Activated CD4-positive, alpha-beta T cell treated with anti-CD3 and anti-CD28 coated beads, Interleukin-2, Interleukin-6, amounts not matched to agents 100 ng/mL and 50 ng/mL, durations not matched to agents 16 hours and 8 hours (primary cell): ENCODE results near the gene B4GALT3.

ENCODE experiments used
- DNase-seq: peaks from one replicate; pipeline ENCODE4 v3.0.0-alpha.2; 2020

The B4GALT3 gene

DNA sequence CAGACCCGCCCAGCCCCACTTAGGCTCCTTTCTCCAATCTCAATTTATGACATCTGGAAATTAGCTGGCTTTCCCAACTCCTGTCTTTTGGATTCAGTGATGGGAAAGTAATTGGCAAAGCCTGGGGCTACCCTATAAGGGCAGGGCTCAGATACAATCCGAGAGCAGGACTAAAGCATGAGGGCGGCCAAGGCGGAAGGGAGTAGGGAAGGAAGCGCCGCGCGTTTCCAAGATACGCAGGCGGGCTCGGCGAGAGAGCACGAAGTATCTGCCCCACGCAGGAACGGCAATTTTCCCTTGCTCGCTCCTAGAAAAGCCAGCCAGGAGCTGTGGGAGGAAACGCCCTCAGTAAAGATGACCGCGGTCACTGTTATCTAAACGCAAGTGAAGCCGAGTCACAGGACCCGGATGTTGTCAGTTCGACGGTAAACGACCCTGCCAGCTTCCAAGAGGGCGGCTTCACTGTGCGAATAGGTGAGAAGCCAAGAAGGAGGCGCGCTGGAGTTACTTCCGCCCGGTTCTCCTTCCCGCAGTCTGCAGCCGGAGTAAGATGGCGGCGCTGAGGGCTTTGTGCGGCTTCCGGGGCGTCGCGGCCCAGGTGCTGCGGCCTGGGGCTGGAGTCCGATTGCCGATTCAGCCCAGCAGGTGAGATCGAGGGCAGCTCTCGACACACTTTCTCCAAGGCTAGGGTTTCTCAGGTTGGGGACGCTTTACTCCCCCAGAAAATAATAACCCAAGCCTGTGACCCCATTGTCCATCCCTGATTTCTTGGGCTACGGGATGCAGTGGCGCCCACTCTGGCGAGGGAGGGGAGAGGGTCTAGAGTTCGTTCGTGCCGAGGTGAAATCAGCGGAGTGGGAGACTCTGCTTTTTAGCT is 24.8 kb upstream of the B4GALT3 start, which contains the start of gene NDUFS2:
TSS of gene NDUFS2 (plus strand) at position 532 of the 877 bp plus-strand sequence. CDS start at position 551, 19 bp downstream.
- DNase-seq: peak; percentile 98

DNA sequence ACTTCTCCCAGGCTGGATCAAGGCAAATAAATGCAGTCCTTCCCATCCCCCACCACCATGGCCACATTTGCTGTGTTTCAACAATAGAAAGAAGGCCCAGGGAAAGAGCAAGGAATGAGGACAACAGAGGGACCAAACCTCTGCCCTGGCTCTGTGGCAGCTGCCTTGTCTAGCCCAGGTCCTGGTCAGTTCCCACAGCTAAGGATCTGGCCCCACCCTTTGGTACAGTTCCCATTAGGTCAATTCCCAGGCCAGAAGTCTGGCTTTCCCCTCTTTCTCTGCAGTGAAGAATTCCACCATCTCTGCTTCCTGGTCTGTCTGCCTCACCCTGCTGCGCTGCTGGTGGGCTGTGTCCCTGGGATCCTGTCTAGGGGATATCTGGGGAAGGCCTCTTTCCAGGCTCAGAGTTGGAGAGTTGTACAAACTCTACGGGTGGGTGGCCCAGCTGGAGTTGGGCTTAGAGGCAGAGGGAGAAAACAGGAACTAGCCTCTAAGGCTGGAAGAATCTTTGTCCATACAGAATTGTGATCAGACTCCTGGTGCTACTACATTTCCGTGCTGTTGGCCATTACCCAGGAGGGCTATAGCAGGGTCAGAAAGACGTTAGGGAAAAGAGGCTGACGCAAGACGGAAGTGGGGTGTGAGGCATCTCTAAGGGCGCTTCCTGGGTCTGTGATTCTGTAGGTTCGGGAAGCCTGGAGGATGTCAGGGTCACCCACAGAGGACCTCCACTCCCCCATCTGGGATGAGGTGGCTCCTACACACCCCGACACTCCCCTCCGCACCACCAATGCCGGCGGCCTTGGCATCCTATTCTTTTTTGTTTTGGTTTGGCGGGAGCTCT is 23.9 kb upstream of the B4GALT3 start:
- DNase-seq: no peak

DNA sequence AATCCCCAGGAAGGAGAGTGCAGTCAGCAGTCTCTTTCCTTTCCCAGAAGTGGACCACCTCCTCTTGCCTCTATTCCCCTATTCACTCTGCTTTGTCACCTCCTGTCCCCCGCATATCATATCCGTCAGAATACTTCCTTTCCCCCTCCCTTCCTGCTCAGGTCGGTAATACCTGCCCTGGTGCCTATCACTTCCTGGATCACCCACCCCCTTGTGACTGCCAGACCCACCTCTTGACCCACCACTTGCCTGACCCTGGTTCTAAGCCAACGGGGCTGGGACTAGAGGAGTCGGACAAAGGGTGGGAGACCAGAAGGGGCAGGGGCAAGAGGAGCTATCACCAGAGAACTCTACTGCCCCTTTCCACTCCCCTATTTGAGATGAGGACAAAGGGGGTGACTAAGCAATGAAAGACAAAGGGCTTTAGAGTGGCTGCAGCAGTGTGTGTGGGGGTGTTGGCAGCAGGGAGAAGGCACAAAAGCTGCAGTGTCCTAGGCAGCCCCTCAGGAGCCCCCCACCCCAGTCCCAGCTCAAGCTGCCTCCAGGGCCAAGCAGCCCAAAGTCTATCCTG is 23.2 kb upstream of the B4GALT3 start:
- peak; percentile 31 for DNase-seq

DNA sequence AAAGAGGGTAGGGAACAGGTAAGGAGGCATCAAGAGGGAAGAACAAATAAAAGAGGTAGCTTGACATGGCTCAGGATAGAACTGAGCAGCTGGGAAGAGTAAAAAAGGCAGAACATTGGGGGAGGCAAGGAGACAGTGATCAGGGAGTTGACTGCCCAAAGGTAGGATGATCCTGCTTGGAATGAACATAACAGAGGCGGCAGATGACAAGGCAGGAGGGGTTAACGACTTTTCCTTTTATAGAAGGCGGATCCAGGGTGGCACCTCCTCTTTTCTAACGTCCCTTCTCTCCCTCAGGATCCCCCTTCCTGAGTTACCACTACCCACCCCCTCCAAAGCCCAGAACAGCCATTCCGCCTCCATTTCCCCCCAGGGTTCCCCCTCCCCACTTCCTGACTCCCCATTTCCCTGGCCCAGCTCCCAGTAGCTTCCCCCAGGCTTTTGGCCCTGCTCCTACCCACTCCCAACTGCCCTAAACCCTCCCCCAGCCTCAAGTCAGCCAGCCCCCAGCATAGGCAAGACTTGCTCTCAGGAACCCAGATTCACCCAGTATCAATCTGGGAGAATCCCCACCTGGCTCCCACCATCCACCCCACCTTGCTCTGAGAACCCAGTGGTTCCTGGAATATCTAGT is 22.3 kb upstream of the B4GALT3 start:
- DNase-seq: no peak

DNA sequence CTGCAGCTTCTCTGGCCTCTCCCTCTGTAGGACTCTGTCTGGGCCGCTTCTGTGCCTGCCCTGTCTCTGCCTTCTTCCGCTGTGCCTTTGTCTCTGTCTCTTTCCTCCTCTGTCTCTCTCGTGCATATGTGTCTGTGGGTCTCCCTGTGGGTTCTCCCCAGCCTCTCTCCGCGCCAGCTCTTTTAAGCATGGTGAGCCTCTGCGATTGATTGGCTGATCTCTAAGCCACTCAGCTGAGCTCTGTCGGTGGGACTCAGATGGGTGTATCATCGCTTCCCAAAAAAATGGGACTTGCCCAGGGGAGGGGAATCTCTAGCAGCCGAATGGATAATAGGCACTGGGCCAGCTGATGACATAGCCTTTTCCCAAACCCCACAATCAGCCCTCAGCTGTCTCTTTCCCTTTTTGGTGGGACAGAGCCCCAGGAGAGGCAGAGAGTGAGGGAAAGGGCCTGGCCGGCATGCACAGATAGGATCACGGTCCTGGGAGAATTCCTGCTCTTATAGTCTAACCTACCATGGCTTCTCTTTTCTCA is 21.7 kb upstream of the B4GALT3 start, which contains the start of gene ADAMTS4:
TSS of gene ADAMTS4 (minus strand) at position 158 of the 535 bp plus-strand sequence. CDS start 427 bp downstream, outside the sequence.
- DNase-seq: no peak

DNA sequence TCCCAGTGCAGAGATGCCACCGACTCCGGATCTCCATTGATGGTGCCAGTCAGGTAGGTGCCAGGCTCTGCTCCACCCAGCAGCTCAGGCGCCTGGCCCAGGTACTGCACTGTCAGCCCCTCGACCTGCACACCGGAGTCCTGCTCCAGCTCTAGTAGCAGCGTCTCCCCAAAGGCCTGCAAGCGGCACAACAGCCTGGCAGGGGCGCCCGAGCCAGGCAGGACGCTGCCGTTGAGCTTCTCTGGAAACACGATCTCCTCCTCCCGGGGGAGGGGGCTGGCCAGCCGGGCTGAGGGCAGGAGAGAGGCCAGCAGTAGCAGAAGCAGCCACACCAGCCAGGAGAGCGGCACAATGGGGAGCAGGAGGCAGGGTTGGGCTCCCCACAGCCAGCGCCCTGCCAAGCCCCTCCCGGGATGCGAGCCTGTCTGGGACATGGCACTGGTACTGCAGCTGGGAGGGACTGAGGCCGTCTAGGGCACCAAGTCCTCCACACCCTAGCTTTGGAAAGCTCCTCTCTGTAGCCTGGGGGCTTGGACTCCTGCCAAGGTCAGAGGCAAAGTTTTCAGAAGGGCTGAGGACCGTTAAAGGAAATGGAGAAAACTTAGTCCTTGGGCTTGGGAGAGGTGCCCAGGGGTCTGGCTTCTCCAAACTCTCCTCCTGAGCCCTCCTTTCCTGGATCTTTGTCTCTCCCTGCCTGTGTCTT is 21.0 kb upstream of the B4GALT3 start:
- no peak for DNase-seq

DNA sequence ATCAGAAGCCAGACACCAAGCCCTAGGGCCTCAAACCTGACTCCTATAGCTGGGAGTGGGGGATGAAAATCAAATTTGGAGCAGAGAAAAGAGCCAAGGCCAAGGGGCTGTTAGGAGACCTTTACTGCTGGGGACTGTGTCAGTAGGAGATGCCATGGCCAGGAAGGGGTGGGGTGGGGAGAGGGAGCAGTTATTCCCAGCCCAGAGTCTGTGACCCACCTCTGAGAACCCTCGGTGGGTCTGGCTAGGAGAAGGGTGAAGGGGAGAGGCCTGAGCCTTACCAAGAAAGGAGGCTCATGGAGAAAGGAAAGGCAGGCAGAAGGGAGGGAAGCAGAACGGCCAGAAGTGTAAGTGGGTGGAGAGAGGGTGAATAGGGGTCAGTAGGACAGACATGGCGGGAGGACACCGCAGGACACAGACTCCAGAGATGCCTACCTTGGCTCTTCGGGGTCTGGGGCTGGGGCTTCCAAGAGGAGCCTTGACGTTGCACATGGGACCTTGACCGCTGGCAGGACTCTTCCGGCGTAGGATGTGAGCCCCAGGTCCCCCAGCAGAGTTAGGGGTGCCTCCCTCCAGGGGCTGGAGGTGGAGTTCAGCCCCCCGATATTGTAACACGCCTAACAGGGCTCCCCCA is 20.4 kb upstream of the B4GALT3 start:
- DNase-seq: no peak

DNA sequence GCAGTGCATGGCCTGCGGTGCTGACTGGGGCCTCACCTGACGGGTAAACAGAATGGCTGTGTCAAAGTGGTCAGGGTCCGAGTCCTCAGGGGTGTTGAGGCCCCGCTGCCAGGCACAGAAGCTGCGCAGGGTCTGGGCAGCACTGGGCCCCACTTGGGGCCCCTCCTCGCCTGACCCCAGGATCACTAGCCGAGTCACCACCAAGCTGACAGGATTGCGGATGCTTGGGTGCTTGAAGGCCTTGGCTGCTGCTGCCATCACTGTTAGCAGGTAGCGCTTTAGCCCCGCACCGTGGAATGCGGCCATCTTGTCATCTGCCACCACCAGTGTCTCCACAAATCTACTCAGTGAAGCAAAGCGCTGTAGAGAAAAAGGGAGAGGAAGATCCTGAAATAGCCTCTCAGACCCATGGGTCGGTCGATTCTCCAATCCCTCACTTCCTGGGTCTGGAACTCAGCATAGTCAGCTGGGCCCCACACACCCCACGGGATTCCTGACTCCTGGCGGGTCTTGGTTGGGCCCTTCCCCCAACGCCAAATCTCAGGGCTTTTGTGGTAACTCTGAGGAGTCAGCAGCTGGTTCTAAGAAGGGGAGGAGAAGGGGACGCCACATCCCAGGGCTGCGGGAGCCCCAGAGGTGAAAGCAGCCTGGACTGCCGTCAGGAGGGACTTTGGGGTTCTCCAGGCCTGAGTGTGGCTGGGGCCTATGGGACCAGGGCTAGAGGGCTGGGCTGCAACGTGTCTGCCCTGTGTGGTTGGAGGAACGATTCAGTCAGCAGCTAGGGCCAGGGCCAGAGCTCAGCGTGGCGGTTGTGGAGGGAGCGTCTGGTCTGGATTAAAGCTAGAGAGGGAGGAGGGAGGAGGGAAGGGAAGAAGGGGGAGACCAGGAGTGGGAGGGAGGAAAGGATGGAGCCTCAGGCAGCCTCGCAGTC is 19.5 kb upstream of the B4GALT3 start:
- no peak for DNase-seq

DNA sequence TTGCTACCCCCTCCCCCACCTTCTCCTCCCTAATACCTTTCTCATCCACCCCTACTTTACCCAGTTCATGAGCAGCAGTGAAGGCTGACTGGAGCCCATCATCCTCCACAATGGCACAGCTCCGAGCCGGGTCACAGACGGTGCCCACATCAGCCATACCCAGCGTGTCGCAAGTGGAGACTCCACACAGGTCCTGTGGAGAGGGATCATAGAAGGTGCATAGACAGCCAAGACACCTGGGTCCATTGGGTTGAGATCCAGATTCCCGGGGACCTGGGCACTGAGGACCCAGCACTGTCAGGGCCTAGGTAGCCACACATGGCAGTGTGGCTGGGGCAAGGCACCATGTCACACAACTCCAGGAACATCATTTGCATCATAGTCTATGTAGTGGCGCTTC is 18.8 kb upstream of the B4GALT3 start:
- DNase-seq: no peak

DNA sequence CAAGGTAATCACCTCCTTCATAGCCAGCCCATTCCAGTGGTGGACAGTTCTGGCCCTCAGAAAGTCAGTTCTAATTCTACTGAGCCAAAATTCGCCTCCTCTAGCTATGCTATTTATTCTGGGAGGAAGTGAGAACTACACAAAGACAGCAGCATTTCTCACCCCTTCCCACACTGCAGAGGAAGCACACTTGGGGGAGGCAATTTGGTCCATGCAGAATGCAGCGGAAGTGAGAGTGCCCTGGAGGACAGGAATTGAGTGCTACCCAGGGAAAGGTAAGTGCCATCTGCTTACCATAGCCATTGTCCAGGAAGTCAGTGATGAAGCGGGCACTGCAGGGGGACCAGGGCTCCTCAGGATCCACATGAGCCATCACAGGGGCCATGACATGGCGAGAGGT is 17.9 kb upstream of the B4GALT3 start:
- DNase-seq: no peak

DNA sequence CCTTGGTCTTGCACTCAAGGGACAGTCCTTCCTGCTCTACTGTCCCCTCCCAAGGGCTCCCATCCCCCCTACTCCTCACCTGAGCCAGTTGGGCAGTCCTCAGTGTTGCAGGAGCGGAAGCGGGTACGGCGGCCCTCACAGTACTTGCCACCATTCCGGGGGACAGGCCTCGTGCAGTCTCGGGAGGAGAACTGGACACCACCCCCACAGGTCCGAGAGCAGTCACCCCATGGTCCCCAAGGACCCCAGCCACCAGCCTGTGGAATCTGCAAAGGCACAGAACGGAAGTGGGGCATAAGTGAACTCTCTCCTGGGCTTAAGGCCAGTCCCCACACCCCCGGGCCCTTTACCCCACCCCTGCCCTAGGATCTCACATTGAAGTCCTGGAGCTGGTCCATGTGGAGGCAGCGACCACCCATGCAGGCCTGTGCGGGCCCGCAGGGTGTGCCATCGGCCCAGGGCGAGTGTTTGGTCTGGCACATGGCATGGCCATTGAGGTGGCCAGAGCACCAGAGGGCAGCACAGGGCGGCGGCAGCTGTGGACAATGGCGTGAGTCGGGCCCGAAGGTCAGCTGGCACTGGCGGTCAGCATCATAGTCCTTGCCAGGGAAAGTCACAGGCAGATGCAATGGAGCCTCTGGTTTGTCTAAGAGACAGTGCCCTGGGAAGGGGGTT is 16.4 kb upstream of the B4GALT3 start:
- no peak for DNase-seq

DNA sequence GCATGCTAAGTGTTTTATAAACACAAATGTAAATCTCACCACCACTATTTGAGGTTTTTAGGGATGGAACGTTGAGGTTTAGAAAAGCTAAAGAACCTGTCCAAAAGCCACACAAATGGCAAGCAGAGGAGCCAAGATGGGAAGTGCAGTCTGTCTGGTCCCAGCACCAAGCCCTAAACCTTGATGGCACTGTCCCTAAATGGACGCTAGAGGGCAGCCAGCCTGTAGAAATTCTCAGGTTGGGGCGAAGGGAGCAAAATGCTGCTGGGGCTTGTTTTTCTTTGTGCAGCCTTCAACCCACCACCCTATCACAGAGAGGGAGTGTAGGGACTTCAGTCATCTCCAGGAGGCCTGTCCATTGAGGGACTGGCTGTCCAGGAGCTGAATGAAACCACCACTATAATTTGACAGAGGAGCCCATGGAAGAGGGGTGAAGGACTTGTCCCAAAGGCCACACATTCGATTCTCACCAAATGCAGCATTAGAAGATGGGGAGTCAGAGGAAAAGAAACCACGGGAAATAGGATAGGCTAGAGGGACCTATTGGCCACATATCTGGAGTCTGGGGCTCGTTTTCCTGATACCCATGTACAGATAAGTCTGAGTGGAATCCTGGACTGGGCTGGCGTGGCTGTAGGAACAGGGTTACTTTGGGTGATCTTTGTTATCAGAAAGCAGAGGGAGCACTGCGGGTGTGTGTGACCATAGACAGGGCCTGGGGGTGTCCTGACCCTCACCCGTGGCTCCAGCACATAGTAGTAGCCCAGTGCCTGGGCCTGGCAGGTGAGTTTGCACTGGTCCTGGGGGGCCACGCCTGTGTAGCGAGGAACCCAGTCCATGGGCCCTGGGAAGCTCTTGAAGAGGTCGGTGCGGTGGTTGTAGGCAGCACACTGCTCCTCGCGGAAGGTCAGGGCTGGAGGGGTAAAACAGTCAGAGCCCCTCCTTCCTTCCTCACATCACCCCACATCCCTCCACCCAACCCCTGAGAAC is 15.5 kb upstream of the B4GALT3 start:
- DNase-seq: peak; percentile 82

DNA sequence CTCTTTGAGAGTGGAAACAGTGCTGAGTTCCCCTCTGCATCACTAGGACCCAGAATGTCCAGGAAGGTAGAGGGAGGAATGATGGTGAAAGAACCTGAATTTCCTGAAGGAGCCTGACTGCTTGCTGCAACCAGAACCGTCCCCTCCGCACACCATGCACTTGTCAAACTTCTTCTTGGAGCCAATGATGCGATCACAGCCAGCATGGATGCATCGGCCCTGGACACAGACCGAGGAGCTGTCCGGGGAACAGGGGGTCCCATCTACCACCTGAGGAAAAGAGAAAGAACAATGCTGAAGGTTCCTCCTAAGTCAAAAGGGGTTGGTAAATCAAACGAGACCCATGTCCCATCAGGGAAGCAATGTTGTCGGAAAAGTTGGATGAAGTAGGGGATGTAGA is 14.7 kb upstream of the B4GALT3 start:
- no peak for DNase-seq

DNA sequence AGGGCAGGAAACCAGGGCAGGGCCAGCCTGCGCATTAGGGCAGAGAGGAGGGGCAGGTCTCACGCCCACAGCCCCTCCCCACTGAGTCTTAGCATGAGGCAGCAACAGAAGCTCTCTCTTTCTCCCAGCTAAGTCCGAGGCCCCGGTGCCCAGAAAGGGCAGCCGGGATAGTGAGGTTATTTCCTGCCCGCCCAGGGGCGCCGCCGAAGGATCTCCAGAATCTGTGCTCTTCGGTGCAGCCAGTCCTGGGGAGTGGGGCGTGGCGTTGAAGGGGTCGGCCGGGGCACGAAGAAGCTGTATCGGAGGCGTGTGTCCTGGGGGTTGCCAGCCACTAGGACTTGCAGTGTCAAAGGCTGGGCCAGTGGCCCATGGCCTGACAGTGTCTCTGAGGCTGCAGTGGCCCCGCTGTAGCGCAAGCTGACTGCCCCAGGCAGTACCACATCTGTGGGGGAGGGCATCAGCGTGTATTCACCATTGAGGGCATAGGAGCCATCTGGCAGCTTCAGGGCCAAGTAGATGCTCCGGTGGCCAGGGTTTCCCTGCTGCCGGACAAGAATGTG is 13.7 kb upstream of the B4GALT3 start:
- DNase-seq: no peak

DNA sequence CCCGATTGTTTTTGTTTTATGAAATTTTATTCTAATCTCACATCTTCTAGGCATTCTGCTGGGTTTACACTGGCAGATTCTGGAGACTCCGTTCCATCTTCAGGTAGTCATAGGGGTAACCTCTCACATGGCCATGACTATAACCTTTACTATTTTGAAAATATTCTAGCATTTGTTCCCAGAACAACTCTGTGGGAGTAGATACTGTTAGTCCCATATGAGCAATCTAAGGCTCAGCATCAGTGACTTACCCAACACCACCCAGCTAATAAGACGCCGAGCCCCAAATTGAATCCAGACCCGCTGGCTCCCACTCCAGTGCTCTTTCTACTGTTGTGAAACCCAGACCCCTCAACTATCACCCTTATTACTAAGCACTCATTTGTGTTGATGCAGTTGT is 11.7 kb upstream of the B4GALT3 start:
- DNase-seq: no peak

DNA sequence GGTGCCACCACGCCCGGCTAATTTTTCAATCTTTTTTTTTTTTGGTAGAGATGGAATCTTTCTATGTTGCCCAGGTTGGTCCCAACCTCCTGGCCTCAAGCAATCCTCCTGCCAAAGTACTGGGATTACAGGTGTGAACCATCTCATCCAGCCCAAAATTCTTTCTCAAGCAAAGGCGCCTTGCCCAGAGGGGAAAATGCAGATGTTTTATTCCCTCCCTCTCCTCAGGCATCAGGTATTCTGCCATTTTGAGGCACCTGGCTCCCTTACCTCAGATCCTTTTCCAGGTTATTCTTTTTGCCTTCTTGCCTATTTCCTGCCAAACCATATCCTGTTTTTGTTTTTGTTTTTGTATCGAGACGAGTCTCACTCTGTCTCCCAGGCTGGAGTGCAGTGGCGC is 11.1 kb upstream of the B4GALT3 start:
- no peak for DNase-seq

DNA sequence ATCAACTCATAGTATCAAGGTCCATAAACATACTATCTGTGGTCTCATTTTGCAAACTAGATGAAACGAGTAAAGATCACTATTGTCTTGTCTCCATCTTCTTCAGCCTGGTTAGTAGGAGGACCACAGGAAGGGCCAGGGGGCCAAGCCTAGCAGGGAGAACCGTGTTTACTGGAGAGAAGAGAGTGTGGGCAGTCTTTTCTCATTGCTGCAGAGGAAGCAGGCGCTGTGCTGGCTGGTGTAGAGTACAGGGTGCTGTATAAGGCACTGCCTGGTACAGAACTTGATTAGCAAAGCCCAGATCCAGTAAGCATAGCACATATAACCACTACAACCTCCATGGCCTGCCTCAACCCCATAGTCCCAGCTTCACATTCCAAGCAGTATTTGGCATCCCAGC is 10.0 kb upstream of the B4GALT3 start:
- DNase-seq: no peak

DNA sequence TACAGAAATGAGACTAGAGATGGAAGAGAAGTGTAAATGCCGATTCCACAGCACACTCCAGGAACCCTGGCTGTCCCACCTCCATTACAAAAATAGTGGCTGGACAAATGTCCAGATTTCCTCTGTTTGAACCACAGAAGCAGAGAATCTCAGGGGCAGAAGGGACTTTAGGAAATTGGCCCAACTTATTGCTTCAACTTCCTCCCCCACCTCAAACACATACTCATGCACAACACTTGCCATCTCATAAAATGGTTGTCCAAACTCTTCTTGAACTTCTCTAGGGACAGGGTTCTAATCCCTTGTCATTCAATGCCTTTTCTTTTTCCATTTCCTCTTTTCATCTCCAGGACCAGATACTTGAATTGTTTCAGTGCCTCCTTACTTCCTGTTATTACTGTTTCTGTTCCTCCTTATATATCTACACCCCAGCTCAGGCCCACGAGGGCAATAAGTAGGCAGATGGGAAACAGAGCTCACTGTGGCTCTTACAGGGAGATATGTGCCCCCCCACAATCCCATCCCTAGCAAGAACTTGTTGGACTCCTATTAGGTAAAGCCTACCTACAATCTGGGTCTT is 8.5 kb upstream of the B4GALT3 start:
- no peak for DNase-seq
